Umbilical cord (tissue), 2 donors: ENCODE measurements around the gene TNFAIP2. TPM values are rescaled to one million over a fixed set of nuclear protein-coding genes. Genes with fewer than 3 reads are reported as not detected.

ENCODE experiments used
- DNase-seq: peaks from one replicate; pipeline ENCODE4 v3.0.0-alpha.2; 2015; ENCODE audit warnings: low spot score
- total RNA-seq: library from RNA; depleted of rRNA; stranded (reverse); fragments of >200 nt; gene quantifications from one replicate; pipeline ENCODE4 v1.2.3, GENCODE V29; 2014; ENCODE audit warnings: low replicate concordance; ENCODE audit not compliant: insufficient read depth

TNFAIP2 gene
- total RNA-seq, 1 donor from 2014 or later: 92.0 TPM

GRCh38 chr14:103186241-103186822 lies 63.1 kb downstream of the TNFAIP2 start:
- DNase-seq: no peak

Other genes with a start within 250 kb of the TNFAIP2 start
- not detected for gene AMN, start 200.8 kb upstream of the TNFAIP2 start, total RNA-seq
- gene CDC42BPB, start 65.9 kb upstream of the TNFAIP2 start, total RNA-seq: 99.7 TPM
- not detected for gene LBHD2, start 39.3 kb upstream of the TNFAIP2 start, total RNA-seq
- 0.72 TPM for gene EXOC3L4, start 28.7 kb upstream of the TNFAIP2 start, total RNA-seq
- 165 TPM for gene EIF5, start 210.8 kb downstream of the TNFAIP2 start, total RNA-seq